HG02623 (cell line): ENCODE data around the gene PCTP.

ENCODE experiments used
- ATAC-seq: cut with Tn5 transposase; IDR thresholded peaks from one replicate; pipeline ENCODE4 v1.9.1; 2021; ENCODE audit warnings: moderate library complexity; ENCODE audit not compliant: unreplicated experiment

The PCTP gene

DNA sequence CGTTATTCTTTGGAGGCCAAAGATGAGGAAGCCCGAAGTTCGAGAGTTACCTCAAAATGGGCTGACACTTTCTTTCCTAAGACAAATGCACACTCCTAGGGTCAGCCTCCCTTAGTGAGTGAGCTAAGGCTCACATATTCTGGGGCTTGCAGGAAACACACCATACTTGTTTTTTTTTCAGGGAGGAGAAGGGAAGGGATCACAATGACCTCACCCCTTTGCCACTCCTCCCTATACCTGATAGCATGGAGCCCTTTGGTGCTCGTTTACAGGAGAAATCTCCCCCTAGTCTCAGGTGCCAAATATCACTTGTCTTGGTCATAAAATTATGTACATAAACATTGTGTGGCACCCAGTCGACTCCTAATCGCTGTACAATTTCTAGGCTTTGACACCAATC, 23.6 kb upstream of the PCTP start:
- ATAC-seq = no peak

DNA sequence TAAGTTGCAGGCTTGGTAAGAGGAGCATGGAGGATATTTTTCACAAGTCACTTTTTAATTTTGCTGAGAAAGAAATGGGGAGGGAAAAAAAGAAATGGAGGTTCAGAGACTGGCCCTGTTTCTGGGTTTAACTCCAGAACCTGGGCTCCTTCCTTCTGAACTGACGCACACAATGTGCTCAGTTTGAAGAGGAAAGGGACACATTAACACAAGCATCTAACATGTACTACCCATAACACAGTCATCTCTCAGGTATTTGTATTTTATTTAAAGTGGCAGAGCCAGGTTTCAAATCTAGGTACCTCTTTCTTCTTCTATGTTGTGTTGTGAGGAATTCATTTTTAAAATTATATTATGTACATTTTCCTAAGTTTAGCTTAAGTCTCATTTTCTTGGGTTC, 22.9 kb upstream of the PCTP start:
- ATAC-seq = no peak

DNA sequence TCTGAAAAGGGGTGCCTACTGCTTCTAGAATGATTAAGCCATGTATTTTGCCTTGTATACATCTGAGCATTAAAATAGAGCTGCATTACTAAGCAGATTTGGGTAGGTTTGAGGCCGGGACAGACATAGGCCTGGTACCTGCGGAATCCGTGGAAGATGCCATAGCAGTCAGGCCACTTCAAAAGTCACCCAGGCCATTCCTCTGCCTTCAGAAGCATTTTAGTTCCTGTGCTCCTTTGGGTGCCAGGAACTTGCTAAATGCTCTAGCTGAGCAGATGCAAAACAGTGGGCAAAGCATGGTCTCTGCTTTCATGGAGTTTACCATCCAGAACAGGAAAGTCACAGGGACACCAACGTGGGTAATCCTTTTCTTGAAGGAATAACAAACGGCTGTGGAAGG, 22.5 kb upstream of the PCTP start:
- ATAC-seq = no peak

DNA sequence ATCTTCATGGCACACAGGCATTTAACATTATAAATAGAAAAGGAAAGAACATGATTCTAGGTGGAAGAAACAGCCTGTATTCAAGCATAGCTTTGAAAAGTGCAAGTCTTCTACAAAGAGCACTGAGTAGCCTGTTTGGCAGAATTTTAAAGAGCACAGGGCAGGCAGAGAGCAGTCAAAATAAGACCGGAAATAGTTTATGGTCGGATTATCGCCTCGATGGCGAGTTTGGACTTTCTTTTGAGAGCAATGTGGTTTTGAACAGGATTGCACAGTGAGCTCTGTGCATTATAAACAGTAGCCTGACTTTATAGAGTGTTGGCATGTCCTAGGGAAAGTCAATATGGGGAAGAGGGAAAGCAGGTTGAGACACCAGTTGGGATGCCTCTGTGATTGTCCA, 22.0 kb upstream of the PCTP start:
- ATAC-seq = no peak

DNA sequence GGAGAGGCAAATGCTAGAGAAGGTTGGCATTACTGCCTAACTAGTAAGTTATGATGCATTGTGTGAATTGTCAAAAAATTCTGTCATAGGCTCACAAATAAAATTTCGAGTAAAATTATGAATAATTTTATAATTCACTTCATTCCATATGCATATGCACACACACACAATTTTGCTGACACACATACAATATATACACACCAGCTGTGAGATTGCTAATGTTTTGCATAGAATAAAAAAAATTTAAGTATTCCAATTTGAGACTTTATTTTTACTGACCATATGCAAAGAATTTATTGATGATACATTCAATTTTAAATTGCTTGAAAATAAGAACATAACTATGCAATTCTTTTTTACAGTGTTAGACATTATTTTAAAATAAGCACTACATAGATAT, 21.4 kb upstream of the PCTP start:
- no peak for ATAC-seq

DNA sequence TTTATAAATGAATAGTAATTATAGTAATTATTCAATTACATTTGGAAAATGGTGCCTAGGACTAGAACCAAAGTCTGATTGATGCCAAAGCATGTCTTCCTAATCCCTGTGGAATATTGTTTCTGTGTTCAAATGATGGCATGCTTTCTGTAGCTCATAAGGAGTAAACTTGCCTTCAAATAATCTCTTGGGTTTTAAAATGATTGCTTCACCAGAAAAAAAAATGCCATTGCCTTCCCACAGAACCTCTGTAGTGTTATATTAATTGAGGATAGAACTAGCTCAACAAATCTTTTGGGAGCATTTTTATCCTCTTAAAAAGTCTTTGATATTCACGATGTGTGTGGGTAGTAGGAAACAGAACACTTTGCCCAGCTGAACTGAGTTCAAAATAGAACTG, 20.5 kb upstream of the PCTP start:
- ATAC-seq = no peak

DNA sequence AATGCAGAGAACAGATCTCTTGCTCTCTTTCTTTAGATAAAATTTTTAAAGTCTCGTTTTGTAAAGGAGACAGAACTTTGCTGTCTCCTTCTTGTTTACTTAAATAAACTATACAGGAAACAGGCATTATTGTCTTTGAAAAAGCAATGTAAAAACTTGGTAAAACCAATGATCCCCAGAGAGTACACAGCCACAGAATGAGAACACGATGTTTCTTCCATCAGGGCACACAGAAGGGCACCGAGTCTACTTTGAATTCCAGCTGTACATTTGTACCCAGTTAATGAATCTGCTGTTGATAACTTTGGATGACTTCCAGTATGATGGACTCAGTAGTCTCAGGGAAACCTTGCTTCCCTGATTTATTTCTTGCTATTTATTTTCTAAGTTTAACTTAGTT, 20.0 kb upstream of the PCTP start:
- no peak for ATAC-seq

DNA sequence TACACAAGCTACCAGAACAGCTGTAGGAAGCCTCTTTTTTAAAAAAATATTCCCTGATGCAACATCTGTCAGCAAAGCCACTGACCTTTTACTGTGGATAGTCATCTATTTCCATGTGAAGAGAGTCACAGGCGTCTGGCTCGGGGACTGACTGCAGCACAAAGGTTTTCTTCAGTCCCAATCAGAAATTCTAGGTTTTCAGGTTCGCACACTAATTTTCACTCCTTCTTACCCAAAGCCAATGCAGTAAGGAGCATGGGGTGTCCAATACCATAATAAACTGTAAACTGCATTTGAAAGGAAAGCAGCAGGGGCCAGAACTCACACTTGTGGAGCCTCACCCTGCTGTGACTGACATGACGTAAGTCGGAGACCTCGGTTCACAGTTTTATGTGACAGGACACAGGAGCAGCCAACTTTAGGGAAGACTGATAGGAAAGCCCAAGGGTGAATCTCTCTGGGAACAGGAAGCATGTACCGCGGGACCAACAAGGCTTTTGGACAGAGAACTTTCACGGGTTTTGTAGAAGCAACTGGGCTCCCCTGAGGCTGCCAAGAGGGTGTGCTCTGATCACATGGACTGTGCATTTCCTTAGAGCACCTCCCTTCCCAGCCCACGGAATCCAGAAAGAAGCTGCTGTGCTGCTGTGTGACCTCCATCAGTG, 19.1 kb upstream of the PCTP start:
- no peak for ATAC-seq

DNA sequence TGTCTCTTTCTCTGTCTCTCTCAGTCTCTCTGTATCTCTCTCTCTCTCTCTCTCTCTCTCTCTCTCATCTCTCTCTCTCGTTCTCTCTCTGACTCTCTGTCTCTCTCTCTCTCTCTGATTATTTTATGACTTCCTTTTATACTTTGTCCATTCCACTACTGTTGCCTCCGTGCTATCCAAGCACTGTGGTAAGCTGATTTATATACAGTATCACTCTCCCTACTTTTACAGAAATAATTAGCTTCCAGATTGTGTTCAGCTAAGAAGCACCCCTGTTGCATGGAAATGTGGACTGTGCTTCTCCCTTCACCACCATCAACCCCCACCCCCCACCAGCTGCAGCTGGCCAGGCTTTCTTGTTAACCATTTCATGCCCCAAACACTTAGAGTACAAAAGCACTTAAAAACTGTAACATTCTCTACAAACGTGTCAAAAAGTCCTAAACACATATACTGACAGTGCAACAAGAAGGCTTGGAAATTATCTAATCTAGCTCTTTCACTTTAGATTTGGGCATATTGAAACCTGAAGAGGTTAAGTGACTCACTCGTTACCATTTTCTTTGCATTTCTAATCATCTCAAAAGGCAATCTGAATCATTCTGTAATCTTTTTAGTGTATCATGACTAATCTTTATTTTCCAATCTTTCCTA, 16.6 kb upstream of the PCTP start:
- peak; percentile 61 for ATAC-seq

DNA sequence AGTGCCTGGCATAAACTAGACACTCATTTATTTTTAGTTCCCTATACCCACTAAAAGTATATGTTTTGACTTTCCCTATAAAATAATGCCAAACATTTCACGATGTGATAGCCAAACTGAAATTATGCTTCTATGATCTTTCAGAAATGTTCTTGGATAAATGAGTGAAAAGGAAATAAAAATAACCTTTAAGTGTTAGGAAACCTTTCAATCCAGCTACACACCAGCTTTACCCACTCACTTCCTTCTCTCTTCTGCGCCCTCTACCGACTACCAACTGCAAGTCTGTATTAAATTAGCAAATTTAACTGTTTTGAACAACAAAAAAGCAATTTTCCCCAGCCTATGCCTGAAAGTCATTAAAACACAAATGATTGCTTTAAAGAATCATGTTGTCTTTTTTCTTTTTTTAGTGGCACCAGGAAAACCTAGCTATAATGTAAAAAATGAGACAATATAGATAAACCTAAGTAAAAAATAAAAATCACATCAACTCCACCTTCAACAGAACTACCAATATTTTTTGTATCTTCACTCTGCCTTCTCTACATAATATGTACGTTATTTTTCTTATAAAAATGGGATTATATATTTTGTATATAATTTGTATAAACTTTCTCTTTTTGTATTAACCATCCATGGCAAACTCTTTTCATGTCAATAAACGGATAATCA, 15.0 kb upstream of the PCTP start:
- ATAC-seq = no peak

DNA sequence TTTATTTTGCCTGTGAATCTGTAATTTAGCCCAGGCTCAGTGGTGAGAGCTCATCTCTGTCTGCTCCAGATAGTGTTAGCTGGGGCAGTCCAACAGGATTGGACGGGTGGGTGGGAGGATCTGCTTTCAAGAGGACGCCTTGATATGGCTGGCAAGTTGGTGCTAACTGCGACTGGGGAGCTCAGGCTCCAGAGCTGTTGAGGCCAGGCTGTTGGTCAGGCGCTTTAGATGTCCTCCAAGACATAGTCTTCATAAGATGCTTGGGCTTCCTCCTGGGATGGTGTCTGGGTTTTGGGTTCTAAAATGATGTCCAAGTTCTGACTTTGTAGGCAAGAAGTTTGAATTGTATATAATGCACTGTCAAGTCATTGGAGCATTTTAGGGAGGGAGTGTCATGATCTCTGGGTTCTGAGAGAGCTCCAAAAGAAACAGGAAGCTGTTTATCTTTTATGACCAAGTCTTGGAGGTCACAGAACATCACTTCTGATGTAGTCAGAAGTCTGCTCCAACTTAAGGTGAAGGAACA, 12.8 kb upstream of the PCTP start:
- ATAC-seq = no peak

DNA sequence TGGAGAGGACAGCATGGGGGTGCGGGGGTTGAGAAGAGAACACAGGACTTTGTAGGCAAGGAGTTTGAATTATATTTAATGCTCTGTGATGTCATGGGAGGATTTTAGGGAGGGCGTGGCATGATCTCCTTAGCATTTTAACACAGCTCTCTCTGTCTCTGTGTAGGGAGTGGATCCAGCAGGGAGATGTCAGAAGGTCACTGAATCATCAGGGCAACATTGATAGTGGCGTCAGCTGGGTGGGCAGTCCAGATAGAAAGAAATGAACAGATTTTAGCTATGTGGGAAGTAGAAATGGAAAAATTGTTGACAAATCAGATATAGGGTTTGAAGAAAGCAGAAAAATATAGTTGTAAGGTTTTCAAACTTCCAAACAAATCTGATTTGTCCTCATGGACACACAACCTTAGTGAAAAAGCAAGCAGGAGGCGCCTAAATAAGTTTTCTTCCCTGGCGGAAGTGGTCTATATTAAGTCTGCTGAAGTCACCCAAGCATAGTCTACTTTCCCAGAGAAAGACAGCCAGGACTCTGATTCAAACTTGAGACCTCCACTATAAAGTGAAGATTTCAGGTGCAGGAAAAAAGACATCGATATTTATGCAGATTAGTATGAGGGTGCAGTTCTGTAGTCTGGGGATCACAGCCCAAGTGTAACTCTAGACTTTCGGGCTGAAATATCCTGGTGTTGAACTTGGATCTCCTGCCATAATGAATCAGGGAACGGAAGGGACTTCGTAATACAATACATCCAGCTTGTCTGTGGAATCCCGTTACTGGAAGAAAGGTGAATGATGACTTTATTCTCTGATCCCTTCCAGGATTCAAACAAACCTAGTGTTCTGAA, 10.1 kb upstream of the PCTP start:
- no peak for ATAC-seq

DNA sequence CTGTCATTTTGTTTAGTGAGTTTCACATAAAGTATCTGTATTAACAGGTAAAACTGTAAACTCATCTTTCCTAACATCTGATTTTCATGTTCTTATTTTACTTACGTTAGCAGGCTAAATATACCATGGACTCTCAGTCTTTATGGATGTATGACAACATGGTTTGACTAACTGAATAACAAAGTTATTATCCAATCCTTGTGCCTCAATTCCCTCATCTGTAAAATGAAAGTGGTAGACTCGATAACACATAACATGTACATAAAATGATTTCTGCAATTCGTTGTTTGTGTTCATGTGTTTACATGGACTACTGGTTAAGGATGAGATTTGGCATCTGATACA, 9.5 kb upstream of the PCTP start:
- ATAC-seq = no peak

DNA sequence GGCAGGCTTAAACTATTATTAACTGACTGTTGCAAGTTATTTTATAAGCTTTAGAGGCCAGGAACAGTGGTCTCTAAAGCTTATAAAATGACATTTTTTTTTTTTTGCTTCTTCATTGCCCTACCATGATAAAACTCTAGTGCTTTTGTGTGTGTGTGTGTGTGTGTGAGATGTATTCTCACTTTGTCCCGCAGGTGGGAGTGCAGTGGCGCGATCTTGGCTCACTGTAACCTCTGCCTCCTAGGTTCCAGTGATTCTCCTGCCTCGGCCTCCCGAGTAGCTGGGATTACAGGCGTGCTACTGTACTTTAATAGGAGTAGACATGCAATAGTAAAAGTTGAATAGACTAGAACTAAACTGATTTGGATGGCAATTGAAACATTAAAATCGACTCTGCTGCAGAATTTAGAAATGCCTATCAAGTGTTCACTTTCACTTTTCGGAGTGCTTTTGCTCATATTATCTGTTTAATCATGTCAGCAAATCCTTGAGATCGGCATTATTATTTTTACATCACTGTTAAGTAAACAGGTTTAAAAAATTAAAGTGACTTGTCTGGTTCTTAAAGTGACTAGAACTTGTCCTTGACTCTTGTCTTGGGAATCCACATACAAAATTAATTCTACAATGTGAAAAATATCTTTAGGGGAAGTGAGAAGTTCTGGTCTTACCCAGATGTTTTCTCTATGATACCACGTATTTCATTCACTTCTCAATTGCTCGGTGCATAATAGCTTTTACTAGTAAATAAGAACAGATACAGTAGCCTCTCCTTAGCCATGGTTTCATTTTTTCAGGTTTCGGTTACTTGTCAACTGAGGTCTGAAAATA, 8.4 kb upstream of the PCTP start:
- ATAC-seq = peak; percentile 90

DNA sequence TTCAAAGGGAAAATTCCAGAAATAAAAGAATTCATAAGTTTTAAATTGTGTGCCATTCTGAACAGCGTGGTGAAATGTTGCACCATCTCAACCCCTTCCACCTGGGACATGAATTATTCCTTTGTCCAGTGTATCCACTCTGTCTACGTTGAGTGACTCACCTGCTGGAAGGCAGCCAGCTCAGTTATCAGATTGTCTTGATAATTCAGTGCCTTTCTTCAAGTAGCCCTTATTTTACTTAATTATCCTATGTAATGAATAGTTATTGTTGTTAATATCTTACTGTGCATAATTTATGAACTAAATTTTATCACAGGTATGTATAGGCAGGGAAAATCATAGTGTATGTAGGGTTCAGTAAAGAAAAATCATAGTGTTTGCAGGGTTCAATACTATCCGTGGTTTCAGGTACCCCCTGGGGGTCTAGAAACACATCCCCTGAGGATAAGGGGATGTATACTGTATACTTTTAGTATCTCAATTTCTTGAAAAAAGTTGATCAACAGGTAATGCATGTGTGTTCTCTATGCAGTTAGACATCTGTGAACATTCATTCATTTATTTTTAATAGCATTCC, 7.7 kb upstream of the PCTP start:
- peak; percentile 18 for ATAC-seq

DNA sequence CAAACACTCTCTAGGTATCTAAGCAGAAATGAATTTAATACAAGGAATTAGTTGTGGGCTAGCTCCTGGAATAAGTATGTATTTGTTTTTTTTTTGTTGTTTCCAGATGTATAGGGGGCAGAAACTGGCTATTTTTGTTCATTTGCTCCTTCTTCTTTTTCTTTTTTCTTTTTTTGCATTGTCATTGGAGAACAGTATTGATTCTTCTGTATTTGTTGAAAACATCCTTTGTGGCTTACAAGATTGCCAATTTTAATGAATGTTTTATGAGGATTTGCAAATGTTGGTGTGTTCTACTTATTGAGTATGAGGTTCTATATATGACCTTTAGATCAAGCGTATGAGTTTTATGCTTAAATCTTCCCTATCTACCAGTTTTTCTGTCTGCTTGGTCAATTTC, 5.6 kb upstream of the PCTP start:
- ATAC-seq = no peak

DNA sequence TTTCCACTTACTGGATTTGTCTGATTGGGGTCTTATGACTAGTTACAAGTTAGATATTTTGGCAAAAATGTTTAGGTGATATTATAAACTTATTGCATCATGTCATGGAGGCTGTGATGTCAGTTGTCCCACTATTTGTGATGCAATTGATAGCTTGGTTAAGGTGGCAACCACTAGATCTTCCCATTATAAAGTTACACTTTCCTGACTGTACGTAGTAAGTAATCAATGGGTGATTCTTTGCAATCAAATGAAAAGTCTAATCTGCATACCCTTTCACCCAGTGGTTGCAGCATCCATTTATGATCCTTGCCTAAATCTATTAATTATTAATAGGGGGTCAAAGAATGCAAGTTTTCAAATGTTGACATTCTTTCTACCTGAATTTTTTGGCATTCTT, 4.4 kb upstream of the PCTP start:
- ATAC-seq = no peak

DNA sequence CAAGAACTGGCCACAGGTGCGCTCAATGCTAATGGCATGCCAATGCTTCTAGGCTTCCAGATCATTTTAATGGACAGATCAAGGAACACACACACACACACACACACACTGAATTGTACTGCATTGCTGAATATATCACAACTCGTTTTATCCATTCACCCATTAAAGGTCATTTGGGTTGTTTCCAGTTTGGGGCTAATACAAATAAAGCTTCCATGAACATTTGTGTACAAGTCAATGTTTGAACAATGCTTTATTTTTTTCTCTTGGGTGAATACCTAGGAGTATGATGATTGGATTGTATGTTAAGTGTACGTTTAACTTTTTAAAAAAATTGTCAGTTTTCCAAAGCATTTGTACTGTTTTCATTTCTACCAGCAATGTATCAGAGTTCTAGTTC, 3.6 kb upstream of the PCTP start:
- no peak for ATAC-seq

DNA sequence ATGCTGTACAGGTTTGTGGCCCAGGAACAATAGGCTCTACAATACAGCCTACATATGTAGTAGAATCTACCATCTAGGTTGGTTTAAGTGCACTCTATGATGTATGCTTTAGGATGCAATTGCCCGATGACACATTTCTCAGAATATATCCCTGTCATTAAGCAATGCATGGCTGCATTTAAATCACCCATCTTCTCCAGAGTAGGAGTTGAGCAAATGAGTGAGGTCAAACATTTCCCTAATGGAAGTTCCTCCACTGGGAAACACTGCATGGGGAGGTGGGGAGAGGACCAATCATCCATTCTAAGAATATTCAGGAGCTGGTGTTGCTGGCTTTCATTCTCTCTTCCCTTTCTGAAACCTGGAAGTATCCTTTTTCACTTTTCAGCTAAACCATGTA, 2.0 kb upstream of the PCTP start:
- ATAC-seq = no peak

DNA sequence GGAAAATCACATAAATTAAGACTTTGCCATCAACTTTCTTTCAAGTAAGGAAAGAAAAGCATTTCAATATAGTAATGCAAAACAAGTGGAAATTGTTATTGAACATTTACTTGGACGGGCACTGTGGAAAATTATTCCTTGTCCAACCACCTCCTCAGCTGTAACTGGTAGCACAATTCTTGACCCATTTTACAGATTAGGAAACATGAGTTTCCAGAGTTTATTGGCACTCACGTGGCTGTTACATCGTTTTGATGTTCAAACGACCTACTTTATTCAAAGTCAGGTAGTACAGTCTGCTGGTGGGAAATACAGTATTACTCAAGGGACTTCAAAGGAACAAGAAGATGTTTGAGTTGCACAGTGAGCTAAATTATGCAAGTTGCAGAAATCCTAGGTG, 866 bp upstream of the PCTP start:
- ATAC-seq = no peak
